NCI-H2227 (cell line): Measurements from ENCODE around the gene HAS3.

Source experiments
- DNase-seq: peaks from one replicate; lab custom pipeline; 2025; ENCODE audit not compliant: unreplicated experiment; lab: John Stamatoyannopoulos, UW

The HAS3 gene

GRCh38 chr16:69089091-69089910, 16.2 kb upstream of the HAS3 start:
- peak; percentile 49 for DNase-seq

- peak; percentile 22 for DNase-seq
Observed at GRCh38 chr16:69093974-69094373, 11.5 kb upstream of the HAS3 start.

GRCh38 chr16:69094501-69094900, 11.0 kb upstream of the HAS3 start:
- no peak for DNase-seq

- DNase-seq = no peak
Observed at GRCh38 chr16:69095193-69095592, 10.3 kb upstream of the HAS3 start.

- DNase-seq = peak; percentile 29
Observed at GRCh38 chr16:69100071-69100691, 5.3 kb upstream of the HAS3 start.

GRCh38 chr16:69106491-69107315, 1.2 kb downstream of the HAS3 start:
- DNase-seq = peak; percentile 48

- DNase-seq = peak; percentile 33
Observed at GRCh38 chr16:69107316-69107962, 2.0 kb downstream of the HAS3 start.

- DNase-seq = peak; percentile 17
Observed at GRCh38 chr16:69108064-69108904, 2.8 kb downstream of the HAS3 start.

- no peak for DNase-seq
Observed at GRCh38 chr16:69108905-69109252, 3.4 kb downstream of the HAS3 start.

- DNase-seq = no peak
Observed at GRCh38 chr16:69109486-69110270, 4.2 kb downstream of the HAS3 start.

- no peak for DNase-seq
Observed at GRCh38 chr16:69110406-69110805, 5.0 kb downstream of the HAS3 start.

GRCh38 chr16:69111216-69111875, 5.9 kb downstream of the HAS3 start:
- no peak for DNase-seq

- no peak for DNase-seq
Observed at GRCh38 chr16:69111876-69112230, 6.4 kb downstream of the HAS3 start.

GRCh38 chr16:69112285-69113129, 7.1 kb downstream of the HAS3 start:
- peak; percentile 31 for DNase-seq

- no peak for DNase-seq
Observed at GRCh38 chr16:69113216-69113615, 7.8 kb downstream of the HAS3 start.

- no peak for DNase-seq
Observed at GRCh38 chr16:69114346-69114975, 9.0 kb downstream of the HAS3 start.

GRCh38 chr16:69114976-69115355, 9.5 kb downstream of the HAS3 start:
- DNase-seq = no peak

- no peak for DNase-seq
Observed at GRCh38 chr16:69115361-69115760, 9.9 kb downstream of the HAS3 start.
